Stimulated activated naive CD4-positive, alpha-beta T cell treated with Interleukin-2 at 50 U/mL for 16 hours (primary cell): ENCODE data around the gene DROSHA.
"Not testable (repeated sequence)": the region's sequence is repeated elsewhere in the genome, so short reads cannot be mapped to it uniquely, and the experiment has no call there.

ENCODE experiments used
- DNase-seq: peaks from one replicate; lab custom pipeline; 2025; lab: John Stamatoyannopoulos, UW

Gene DROSHA

DNA sequence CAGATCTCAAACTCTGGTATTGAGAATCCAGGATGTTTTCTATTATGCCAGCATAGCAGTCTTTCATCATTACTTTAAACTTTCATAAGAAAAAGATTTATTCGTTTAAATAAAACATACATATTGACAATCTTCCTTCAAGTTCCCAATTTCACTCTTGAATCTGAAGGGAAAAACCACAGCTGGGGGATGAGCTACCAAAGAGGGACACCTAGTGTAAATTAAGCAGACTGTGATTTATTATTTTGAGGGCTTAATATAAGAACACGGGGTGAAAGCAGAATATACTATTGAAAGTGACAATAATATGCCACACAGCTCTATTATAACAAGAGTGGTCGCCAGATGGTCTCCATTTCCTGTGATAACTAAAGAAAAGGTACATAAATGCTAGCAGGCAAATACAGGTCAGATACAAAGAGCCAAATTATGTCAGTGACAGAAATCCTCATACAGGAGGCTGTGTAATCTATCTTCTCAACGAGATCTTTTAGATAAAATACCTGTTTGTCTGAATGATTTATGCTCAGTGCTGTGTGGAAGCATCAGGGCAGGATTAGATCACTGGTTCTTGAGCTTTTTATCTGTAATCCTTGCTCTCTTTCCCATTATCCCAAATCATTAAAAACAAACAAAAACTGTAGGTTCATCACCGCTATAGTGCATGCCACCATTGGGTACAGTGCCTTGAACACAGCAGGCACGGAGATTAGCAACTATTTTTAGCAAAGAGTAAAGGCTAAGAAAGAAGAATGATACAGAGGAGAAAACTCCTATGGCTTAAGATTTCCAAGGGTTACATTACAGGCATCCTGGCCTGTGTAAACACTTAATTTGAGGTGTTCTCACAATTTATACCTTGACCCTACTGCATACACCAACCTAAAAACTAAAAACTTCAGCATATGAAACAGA lies 116.6 kb downstream of the DROSHA start:
- no peak for DNase-seq

DNA sequence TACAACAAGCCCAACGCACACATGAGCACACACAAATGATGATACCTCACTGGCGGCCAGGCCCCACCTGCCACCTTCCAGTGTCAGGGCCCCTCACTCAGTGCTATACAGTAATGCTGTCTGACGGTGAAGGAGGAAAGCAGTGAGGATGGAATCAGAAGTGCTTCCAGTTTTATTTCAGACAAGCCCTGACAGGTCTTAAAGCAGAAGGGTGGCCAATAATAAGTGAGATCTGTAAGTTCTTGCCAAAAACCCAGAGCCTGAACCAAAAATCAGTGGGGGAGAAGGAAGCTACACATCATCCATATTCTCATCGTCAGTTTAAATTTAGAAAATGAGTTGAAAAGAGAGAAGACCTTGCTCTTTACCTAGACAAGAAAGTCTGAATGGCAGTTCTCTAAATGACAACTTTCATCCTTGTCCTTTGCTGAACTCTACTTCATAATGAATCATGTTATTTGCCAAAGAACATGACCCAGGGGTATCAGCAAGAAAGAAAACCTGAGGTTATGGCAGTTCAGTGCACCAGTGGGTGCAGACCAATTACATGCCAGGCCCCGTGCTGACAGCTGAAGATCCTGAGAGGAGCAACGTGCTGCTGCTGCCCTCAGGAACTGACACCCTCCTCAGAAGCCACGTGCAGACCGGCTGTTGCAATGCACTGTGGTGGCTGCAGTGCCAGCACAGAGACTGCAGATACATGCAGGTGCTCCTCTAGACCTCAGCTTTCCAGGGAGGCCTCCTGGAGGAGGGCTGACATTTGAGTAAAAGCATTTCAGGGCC lies 118.7 kb downstream of the DROSHA start:
- DNase-seq = no peak

DNA sequence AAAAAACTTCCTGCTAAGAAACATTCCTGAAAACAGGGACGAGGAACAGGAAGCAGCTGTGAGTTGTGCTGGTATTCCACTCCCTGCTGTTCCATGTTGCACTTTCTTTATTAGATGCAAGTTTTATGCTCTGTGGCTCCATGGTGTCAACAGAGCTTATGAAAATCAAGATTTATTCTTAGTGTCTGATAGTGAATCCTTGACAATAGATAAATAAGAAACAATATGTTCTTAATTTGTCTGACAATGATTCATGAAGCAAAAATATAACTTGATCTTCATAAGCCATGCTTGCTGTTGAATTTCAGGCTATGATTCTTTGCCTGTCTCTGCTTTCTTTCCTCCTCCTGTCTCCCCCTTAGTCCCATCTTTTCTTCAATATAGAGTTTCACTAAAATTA lies 119.6 kb downstream of the DROSHA start:
- DNase-seq = no peak

DNA sequence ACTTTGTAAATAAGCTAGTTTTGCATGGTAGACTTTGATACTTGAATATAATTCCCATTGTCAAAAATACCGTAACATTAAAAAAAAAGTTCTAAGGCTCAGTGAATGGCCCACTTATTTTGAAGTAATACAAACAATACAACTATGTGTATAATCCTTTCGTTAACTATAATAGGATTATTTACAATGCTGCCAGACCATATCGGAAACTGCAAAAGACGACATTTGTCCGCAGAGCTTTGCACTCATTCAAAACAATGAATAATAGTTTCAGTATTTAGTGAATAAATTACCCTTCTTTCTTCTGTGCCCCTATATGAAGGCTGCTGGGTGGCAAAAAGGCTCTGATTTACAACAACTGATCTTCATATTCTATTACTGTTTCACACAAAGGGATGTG lies 121.8 kb downstream of the DROSHA start:
- DNase-seq = no peak

DNA sequence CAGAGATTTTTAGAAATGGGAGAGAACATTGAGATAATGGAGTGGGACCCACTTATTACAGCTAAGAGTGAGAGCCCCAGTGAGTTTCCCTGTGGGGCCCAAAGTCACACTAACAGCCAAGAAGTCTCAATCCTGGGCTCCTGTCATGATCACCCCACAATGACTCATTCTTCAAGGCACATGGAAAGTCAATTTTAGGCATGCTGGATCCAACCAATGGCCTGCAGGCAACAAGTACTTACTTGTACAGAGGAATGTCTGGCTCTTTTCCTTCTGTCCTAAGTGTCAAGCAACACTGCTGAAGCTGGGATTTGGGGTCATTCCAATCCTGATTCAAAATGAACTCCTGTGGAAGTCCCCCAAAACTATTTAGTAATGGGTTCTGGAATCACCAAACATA lies 123.1 kb downstream of the DROSHA start:
- DNase-seq = no peak

DNA sequence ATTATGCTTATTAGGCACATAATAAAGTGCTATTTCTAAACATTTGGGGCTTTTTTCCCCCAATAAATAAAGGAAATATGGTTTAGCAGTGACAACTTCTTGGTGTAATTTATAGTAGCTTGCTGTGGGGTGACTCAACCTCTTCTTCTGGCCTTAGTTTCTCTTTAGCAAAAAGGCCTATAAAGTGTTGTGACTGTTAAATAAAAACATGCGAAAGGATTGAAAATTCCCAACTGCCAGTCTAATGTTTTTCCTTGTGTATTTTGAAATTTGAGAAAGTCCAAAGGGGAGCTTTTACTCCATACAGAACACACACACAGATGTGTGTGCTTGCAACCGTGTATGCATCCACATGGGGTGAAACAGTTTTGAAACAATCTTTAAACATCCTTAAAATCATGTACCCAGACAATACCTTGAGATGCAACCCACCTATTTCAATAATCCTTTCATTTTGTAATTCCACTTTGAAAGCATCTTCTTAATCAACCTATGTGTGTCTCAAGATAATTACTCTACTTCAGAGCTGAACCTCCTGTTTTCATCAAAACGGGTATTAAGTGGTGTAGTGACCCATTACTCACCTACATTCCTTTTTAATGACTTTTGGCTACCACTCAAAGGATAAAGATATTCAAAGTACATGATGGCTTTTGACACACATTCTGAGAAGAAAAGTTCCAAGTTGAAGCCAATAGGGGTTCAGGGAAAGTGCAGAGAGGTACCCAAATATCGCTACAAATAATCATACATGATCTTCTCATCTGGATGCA lies 123.8 kb downstream of the DROSHA start:
- DNase-seq = no peak

DNA sequence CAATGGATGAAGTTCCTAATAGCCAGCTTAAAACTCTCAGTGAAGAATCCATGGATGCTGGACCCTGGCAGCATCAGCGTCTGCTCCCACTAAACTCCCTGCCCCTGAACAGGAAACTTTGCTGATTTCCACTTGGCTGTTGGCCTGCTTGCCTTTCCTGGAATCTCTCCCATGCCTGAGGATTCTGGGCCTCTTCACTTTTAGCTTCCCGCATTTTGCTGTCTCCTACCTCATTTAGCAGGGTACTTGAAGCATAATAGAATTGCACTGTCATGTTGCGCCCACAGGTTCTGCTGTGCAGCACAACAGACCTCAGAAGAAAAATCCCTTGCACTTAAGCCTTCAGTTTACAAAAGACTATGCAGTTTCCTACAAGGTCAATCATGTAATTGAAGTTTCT lies 127.6 kb downstream of the DROSHA start:
- no peak for DNase-seq

DNA sequence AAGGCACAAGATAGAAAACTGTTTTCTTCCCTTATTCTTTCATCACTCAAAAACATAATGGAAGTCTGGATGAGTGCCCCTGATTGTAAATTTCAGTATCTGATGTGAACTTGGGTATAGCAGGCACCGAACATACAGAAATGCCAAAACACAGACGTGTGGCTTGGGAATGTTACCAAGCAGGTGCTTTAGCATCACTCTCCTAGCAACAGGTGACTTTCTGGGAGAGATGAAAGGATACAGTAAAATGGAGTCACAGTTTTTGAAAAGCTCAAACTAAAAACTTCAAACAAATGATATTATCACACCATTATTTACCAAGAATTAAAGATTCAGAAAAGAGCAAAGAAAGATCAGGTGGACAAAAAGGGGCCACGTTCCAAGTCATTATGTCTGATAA lies 130.2 kb downstream of the DROSHA start:
- DNase-seq = no peak

DNA sequence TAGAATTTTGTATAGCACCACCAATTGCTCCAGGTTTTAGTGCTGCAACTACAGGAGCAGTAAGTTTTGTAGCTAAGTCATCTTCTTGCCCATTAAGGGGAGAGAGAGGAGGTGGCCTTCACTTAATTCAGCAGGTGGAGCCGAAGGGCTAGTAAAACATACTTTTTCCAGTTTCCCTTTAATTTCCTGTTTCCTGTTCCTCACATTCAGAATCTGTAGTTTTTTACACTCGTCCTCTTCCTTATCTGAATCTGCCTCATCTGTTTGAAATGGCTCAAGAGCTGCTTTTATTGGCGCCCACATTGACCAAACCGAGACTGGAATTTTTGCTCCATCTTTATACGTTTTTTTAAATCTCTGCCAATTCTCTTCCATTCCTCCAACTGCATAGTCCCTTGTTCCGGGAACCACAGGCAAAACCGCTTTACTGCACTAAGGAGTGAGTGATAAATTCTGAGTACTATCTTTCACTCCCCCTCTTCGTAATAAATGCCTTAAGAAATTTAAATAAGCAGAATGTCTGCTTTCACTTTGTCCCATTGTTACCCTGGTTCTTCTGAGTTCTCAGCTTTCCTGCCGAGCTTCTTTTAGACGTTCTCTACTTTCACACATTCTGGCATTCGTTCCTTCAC lies 133.9 kb downstream of the DROSHA start:
- no peak for DNase-seq

DNA sequence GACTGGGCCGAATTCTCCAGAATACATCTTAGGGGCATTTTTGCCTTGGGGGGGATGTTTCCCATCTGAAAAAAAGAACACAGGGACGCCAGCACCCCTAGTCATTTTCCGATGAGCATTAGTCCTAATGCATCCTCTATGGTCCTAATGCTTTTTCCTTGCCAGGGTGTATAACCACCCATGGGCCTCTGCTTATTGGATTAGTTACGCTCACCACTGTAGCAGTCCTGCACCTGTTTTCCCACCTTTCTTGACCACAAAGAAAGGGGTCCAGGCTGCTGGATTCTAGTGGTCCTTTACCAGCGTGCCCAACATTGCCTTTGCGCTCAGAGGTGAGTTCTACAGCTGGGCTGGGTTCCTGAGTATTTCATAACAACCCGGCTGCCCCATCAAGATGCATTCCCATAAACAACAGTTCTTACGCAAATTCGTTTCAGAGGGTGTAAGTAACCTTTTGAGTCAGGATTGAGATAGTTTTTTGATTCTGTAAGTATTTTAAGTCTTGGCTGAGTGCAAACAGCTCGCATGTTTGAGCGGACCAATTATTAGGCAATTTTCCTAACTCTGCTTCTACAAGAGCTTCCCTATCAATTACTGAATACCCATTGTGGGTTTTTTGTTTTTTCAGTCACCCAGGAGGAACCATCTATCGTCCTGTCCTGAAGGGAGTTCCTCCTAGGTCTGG lies 135.1 kb downstream of the DROSHA start:
- DNase-seq = no peak

DNA sequence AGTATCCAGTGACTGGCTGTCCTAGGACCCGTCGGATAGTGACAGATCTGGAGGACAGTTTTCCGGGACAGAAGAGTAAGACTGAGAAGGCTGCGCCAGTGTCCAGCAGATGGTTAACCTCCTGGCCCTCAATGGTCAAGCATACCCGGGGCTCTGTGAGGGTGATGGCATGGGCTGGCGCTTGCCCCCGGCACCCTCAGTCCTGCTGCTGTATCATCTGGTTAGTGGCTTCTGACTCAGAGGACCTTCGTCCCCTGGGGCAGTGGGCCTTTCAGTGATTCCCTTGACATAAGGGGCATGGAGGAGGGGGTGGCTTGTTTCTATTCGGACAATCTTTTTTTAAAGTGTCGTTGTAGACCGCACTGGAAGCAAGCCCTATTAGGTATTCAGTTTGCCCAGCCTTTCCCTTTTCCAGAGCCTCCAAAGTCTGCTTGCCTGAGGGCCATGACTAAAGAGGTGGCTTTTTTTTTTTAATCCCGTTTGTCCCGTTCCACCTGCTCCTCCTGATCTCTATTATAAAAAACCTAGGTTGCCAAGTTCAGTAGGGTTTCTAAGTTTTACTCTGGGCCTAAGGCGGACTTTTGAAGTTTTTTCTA lies 136.3 kb downstream of the DROSHA start:
- DNase-seq = not testable (repeated sequence)

DNA sequence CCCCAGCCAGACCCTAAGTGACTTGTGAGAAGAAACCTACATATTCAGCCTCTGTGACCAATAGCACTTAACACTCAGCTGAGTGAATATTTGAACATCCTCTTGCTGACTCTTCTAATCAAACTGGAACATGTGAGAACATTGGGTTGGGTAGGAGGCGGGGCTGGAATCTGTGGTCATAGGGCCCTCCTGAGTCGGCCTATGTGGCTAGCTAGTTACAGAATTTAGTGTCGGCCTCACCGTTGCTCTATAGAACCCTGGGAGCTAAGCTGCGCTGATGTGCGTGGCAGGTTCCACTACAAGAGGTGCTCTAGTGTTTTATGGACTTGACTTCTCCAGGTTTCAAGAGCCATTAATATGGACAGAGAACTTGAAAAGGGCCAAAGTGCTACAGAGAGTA lies 138.8 kb downstream of the DROSHA start:
- no peak for DNase-seq

DNA sequence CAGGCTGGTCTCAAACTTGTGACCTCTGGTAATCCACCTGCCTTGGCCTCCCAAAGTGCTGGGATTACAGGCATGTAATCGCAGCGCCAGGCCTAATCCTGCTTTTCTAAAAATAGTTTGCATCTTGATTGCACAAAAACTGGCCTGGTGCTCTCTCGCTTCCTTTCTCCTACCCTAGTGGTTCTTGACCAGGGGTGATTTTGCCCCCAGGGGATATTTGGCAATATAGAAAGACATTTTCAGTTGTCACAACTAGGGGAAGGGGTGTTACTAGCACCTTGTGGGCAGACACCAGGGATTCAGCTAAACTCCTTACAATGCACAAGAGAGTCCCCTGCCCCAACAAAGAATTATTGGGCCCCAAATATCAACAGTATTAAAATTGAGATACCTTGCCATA lies 139.8 kb downstream of the DROSHA start:
- no peak for DNase-seq

DNA sequence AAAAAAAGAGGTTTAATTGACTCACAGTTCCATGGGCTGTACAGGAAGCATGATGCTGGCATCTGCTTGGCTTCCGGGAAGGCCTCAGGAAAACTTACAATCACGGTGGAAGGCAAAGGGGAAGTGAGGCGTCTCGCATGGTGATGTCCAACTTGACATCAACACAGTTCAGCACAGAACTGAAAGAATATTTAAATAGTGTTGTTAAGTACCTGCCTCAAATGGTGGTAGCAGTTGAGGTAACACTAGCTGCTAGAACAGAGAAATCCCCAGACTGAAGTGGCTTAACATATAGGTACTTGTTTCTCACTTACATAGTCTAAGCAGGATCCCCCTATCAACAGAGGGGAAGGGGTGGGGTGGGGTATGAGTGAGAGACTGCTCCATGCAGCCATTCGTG lies 141.6 kb downstream of the DROSHA start:
- DNase-seq = no peak

DNA sequence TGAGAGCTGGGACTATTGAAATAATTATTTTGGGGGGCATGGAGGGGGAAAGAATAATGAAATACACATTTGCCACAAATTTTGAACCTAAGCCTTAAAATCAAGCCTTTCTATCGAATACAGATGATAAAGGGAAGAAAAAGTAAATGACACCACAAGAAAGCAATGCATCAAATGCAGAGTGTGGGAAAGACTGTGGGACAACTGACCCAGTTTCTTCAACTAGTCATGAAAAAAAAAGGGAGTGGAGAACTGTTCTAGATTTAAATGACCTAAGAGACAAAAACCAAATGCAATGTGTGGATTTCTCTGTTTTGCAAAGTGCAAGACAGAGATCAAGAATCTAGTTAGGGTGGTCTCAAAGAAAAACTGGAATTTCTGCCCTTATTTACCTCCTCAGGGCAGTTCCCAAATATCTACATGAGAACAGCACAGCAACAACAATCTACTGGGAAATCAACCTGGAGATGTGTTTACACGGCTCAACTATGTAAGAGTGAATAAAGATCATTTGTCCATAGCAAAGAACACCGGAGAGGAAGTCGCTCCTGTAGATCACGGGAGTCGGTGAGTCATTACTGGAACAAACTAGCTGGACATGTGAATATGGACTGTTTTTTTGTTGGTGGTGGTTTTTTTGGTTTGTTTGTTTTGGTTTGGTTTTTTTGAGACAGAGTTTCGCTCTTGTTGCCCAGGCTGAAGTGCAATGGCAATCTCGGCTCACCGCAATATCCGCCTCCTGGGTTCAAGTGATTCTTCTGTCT lies 145.9 kb downstream of the DROSHA start:
- DNase-seq = no peak

DNA sequence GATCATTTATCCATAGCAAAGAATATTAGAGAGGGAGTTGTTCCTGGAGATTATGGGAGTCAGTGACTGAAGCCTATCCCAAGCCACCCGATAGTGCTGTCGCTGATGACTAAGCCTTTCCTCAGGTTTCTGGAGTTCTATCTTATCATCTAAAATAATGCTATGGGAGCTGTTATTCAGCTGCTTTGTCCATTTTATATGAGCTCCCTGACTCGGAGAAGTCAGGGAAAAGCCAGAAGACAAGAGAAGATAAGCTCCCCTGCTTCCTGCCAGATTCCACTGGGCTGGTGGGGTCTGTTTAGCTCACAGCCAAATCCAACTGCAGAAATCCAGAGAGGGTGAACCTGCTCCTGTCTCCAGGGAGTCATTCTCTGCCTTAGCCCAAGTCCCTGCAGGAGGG lies 148.2 kb downstream of the DROSHA start:
- DNase-seq = no peak

DNA sequence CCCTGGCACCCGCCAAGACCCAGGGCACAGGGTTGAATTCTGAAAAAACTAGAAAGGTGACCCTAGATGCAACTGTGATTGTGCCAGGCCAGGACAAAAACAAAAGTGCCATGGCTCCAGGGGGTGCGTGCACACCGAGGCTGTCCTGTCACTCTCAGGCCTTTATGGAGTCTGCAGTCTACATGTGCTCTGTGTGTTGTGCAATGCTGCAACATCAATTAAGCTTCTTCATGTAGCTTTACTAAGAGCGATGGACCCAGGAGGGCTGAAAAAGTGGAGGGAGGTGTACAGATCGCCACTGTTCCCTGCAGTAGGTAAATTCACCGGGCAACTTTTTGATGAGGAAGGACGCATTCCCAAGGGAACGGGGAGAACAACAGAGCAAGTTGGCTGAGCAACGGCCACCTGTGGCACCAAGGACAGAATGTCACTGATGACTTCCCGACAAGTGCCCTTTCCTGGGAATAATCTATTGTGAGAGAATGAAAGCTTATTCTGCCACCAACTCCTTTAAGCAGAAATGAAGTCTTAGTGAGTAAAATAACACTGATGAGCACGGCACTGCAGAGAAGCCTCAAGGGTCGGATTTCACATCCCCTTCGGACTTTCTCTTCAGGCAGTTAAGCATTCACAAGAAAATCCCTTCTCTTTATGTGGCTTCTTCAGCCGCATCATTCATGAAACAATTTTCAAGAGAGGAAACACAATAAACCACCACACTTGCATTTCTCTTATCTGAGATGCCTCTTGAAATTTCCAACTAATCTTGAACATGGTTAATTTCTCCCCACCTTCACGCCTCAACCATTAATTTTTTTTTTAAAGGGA lies 149.6 kb downstream of the DROSHA start:
- DNase-seq = no peak

DNA sequence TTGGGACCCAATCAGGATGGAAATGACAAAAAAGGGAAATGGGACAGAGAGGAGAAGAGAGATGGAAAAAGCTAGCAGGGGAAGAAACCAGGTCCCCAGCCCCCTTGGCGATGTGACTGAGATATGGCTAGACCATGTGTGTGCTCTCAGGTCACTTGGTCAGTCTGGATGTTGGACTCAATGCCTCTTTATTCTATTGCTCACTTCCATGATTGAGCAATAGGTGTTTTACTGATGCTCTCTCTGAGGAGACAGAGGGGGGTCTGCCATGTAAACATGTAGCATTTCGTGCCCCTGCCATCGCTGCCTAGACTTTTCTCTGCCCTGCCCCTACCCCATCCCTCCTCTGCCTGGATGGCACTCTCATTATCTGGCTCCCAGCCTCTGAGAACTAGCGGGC lies 150.6 kb downstream of the DROSHA start:
- DNase-seq = no peak

DNA sequence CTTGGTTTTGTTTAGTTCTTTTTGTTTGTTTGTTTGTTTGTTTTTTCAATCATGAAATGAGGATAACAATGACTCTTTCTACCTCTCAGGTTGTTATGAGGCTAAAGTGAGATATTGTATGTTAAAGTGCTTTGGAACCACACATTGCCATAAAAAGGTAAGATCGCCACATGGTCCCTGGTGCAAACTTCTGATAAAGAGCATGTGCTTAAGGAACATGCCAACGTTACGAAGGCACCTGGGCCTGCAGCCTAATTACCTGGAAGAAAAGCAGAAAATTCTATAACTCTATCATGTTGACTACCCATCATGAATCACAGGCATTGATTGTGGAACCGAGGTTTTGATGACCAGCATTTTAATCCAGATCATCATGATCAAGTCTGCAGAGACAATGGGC lies 151.8 kb downstream of the DROSHA start:
- no peak for DNase-seq
